Neural cell (in vitro differentiated cells): ENCODE results near the gene ATXN7L3. TPM values are rescaled to one million over a fixed set of nuclear protein-coding genes. Genes with fewer than 3 reads are reported as not detected.

Experiments
- H2AFZ ChIP-seq: fragments of 200-600, 300-800 bp; sonication (generic), shearing (Covaris generic); 2 replicates; pipeline ENCODE4 v1.6.0; 2014; ENCODE audit warnings: low read depth, mild to moderate bottlenecking, antibody characterized with exemption, low read length, moderate library complexity
- H3F3A ChIP-seq: fragments of 200-600 bp; shearing (Covaris generic); 2 replicates; pipeline ENCODE4 v1.6.1; 2016; ENCODE audit warnings: mild to moderate bottlenecking, moderate library complexity, mixed read lengths, antibody characterized with exemption, low read length; ENCODE audit not compliant: insufficient read depth, poor library complexity, severe bottlenecking
- H3K27ac ChIP-seq: fragments of 200-600, 300-800 bp; sonication (generic), shearing (Covaris generic); 2 replicates; pipeline ENCODE4 v1.5.1; 2014; ENCODE audit warnings: mild to moderate bottlenecking, low read length, moderate library complexity
- H3K27me3 ChIP-seq: fragments of 300-800, 200-600 bp; sonication (generic), shearing (Covaris generic); 2 replicates; pipeline ENCODE4 v1.6.0; 2014; ENCODE audit warnings: mild to moderate bottlenecking, low read depth, low read length, moderate library complexity; ENCODE audit not compliant: insufficient read depth
- H3K36me3 ChIP-seq: fragments of 300-800, 200-600 bp; sonication (generic), shearing (Covaris generic); 2 replicates; pipeline ENCODE4 v1.5.1; 2014; ENCODE audit warnings: mild to moderate bottlenecking, antibody characterized with exemption, low read length, moderate library complexity; ENCODE audit not compliant: insufficient read depth
- H3K4me2 ChIP-seq: fragments of 300-800, 200-600 bp; sonication (generic), shearing (Covaris generic); 2 replicates; pipeline ENCODE4 v1.6.0; 2014; ENCODE audit warnings: mild to moderate bottlenecking, low read length
- H3K4me3 ChIP-seq: fragments of 300-800, 200-600 bp; sonication (generic), shearing (Covaris generic); 2 replicates; pipeline ENCODE4 v1.5.1; 2014; ENCODE audit warnings: mild to moderate bottlenecking, low read length, moderate library complexity
- H3K79me2 ChIP-seq: fragments of 200-600 bp; shearing (Covaris generic); replicated peaks from 2 replicates; pipeline ENCODE4 v1.6.0; 2014; ENCODE audit warnings: mild to moderate bottlenecking, low read length, moderate library complexity; ENCODE audit not compliant: insufficient read depth
- H3K9ac ChIP-seq: fragments of 300-800, 200-600 bp; sonication (generic), shearing (Covaris generic); 2 replicates; pipeline ENCODE4 v1.6.1; 2016; ENCODE audit warnings: mild to moderate bottlenecking, low read length, mixed read lengths
- H3K9me2 ChIP-seq: fragments of 200-600 bp; shearing (Covaris generic); 2 replicates; pipeline ENCODE4 v1.6.1; 2016; ENCODE audit warnings: mild to moderate bottlenecking, low read length, mixed read lengths; ENCODE audit not compliant: insufficient read depth
- H3K9me3 ChIP-seq: fragments of 200-600, 300-800 bp; sonication (generic), shearing (Covaris generic); 2 replicates; pipeline ENCODE4 v1.6.1; 2016; ENCODE audit warnings: mild to moderate bottlenecking, mixed run types, low read length, moderate library complexity, mixed read lengths
- H4K20me1 ChIP-seq: fragments of 200-600 bp; shearing (Covaris generic); 2 replicates; pipeline ENCODE4 v1.6.1; 2016; ENCODE audit warnings: mild to moderate bottlenecking, mixed run types; ENCODE audit not compliant: insufficient read depth
- EP300 ChIP-seq: fragments of 450-650 bp; conservative IDR thresholded peaks from 2 replicates; pipeline ENCODE4 v1.6.1; 2014; ENCODE audit warnings: antibody characterized with exemption, mild to moderate bottlenecking, moderate library complexity; ENCODE audit not compliant: poor library complexity, severe bottlenecking
- EZH2 ChIP-seq: fragments of 200-600, 300-800 bp; shearing (Covaris generic), sonication (generic); IDR thresholded peaks from 2 replicates; pipeline ENCODE4 v1.6.1; 2014; ENCODE audit warnings: antibody characterized with exemption, low read length, borderline replicate concordance, mild to moderate bottlenecking; ENCODE audit not compliant: insufficient read depth, poor library complexity, severe bottlenecking
- MXI1 ChIP-seq: fragments of 450-650 bp; conservative IDR thresholded peaks from 2 replicates; pipeline ENCODE4 v1.6.1; 2014; ENCODE audit warnings: antibody characterized with exemption, mild to moderate bottlenecking; ENCODE audit not compliant: poor library complexity, severe bottlenecking
- POLR2AphosphoS5 ChIP-seq: IDR thresholded peaks from 2 replicates; pipeline ENCODE4 v1.6.1; 2012
- RAD21 ChIP-seq: fragments of 450-650 bp; conservative IDR thresholded peaks from 2 replicates; pipeline ENCODE4 v1.6.1; 2014; ENCODE audit warnings: antibody characterized with exemption, mild to moderate bottlenecking, moderate library complexity
- SMC3 ChIP-seq: fragments of 450-650 bp; conservative IDR thresholded peaks from 2 replicates; pipeline ENCODE4 v1.6.1; 2014; ENCODE audit warnings: antibody characterized with exemption, mild to moderate bottlenecking, moderate library complexity; ENCODE audit not compliant: poor library complexity
- TAF1 ChIP-seq: IDR thresholded peaks from 2 replicates; pipeline ENCODE4 v1.6.1; 2012; ENCODE audit warnings: low read depth
- polyA plus RNA-seq: library from polyadenylated mRNA; depleted of rRNA; stranded (reverse); fragments of >200 nt; gene quantifications from 2 replicates; pipeline ENCODE4 v1.2.3, GENCODE V29; 2014
- TF ChIP-seq, protein P1 (sequence below): IDR thresholded peaks from 2 replicates; pipeline ENCODE4 v1.6.1; 2012; ENCODE audit warnings: borderline replicate concordance
- TF ChIP-seq, protein P2 (sequence below): fragments of 450-650 bp; IDR thresholded peaks from 2 replicates; pipeline ENCODE4 v1.5.1; 2014; ENCODE audit warnings: antibody characterized with exemption, mild to moderate bottlenecking, moderate library complexity; ENCODE audit not compliant: poor library complexity, severe bottlenecking

The ATXN7L3 gene
- polyA plus RNA-seq, 1 donor from 2014 or later: 97.2 TPM

DNA sequence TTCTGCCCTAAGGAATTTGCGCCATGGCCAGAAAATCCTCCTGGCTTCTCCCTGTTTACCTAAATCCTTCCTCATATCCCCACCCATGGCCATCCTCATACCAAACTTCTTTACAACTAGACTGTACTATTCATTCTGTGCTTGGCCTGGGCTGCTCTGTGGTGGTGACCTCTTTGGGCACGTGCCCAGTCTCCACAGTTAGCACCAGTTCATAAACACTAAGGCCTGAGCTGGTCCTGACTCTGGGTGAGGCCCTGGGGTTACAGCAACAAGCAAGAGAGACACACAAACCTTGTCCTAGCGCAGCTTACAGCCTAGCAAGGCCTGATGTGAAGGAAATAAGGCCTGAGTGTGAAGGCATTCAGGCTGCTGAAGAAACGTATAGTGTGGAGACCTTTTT lies 3.1 kb upstream of the ATXN7L3 start:
- Histone ChIP-seq H3K9ac (no peak overlapping the region), H3K9me3 (no peaks in the 10 kb centered on the region), H3K9me2 (no peaks in the 10 kb centered on the region), H4K20me1 (no peaks in the 10 kb centered on the region), H3F3A (no peaks in the 10 kb centered on the region), H3K4me3 (no peak overlapping the region), H3K79me2 (peaks cover 11% of the 10 kb centered on the region), H3K4me2 (no peak overlapping the region), H3K27ac (no peak overlapping the region), H2AFZ (no peak overlapping the region), H3K27me3 (no peaks in the 10 kb centered on the region), H3K36me3 (no peaks in the 10 kb centered on the region)
- TF ChIP-seq TAF1 (no peak), POLR2AphosphoS5 (no peak), SMC3 (no peak)
- TF ChIP-seq, protein P1, sequence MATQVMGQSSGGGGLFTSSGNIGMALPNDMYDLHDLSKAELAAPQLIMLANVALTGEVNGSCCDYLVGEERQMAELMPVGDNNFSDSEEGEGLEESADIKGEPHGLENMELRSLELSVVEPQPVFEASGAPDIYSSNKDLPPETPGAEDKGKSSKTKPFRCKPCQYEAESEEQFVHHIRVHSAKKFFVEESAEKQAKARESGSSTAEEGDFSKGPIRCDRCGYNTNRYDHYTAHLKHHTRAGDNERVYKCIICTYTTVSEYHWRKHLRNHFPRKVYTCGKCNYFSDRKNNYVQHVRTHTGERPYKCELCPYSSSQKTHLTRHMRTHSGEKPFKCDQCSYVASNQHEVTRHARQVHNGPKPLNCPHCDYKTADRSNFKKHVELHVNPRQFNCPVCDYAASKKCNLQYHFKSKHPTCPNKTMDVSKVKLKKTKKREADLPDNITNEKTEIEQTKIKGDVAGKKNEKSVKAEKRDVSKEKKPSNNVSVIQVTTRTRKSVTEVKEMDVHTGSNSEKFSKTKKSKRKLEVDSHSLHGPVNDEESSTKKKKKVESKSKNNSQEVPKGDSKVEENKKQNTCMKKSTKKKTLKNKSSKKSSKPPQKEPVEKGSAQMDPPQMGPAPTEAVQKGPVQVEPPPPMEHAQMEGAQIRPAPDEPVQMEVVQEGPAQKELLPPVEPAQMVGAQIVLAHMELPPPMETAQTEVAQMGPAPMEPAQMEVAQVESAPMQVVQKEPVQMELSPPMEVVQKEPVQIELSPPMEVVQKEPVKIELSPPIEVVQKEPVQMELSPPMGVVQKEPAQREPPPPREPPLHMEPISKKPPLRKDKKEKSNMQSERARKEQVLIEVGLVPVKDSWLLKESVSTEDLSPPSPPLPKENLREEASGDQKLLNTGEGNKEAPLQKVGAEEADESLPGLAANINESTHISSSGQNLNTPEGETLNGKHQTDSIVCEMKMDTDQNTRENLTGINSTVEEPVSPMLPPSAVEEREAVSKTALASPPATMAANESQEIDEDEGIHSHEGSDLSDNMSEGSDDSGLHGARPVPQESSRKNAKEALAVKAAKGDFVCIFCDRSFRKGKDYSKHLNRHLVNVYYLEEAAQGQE: no peak

DNA sequence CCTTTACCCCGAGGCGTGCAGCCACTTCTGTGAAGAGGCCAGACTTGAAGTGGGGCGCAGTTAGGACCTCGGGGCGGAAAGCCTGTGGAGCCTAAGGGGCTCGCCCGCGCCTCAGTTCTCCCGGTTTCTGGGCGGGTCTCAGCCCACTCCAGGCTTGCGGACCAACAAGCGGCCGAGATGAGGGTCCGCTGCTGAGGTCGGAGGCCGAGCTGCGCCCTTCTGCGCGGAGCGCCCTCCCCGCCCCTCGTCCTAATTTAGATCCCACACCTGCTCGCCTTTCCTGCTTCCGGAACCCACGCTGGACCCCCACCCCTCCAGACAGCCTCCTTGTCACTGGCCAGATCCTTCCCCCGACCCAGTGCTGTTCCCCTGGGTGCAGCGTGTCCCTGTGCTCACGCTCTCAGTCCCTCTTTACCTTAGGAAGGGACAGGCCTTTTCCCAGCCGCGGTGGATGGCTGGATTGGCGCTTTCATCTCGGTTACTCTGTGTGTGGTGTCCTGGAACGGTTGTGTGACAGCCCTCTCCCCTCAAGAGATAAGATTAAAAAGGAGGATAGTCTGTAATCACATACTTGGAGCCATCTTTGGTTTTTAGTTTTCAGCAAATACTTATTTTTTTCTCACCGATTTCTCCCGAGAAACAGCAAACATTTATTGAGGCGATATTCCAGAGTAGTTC lies 933 bp upstream of the ATXN7L3 start:
- Histone ChIP-seq H3K9ac (peak overlapping the region; percentile 94), H3K4me3 (peak overlapping the region; percentile 84), H3K4me2 (peak overlapping the region; percentile 92), H3K79me2 (peaks cover 22% of the 10 kb centered on the region), H3F3A (no peaks in the 10 kb centered on the region), H4K20me1 (no peaks in the 10 kb centered on the region), H3K27me3 (no peaks in the 10 kb centered on the region), H3K9me3 (no peaks in the 10 kb centered on the region), H3K9me2 (no peaks in the 10 kb centered on the region), H3K36me3 (no peaks in the 10 kb centered on the region), H3K27ac (peak overlapping the region; percentile 92), H2AFZ (peak overlapping the region; percentile 70)
- TF ChIP-seq POLR2AphosphoS5 (no peak), TAF1 (peak; percentile 38)

DNA sequence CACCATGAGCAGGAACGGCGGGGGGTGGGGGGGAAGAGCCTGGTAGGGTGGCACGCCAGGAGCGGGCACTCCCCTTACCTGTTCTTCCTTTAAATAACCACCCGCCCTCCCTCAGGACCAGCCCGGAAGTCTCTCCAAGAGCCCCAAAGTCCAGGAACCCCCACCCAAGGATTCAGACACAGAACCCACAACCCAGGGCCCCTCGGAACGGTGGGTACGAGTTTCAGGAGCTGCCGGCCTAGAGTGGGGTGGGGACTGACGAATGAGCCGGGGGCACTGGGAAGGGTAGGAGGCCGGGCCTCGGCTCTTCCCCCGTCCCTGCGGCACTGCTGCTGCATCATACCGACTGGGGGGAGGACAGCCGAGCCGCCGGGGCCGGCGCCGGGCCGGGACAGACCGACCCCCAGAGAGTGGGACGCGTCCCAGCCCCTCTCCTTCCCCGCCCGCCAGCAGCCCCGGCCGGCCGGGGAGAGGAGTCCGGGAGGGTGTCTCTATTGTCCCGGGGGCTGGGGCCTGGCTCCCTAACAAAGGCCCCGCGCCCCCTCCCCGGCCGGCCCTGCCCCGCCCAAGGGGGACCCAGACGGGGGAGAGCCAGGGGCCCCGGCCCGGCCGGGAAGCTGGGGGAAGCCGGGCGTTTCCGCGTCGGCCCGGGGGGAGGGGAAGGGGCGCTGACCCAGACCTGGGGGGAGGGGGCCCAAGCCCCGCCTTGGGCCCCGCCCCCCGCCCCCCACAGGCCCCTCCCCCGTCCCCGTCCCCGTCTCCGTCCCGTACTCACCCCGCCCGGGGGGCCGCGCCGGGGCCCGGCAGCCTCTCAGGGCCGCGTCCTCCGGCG lies 747 bp downstream of the ATXN7L3 start:
- TF ChIP-seq POLR2AphosphoS5 (no peak), EP300 (no peak), RAD21 (no peak), MXI1 (no peak), TAF1 (no peak), EZH2 (no peak)
- TF ChIP-seq, protein P2, sequence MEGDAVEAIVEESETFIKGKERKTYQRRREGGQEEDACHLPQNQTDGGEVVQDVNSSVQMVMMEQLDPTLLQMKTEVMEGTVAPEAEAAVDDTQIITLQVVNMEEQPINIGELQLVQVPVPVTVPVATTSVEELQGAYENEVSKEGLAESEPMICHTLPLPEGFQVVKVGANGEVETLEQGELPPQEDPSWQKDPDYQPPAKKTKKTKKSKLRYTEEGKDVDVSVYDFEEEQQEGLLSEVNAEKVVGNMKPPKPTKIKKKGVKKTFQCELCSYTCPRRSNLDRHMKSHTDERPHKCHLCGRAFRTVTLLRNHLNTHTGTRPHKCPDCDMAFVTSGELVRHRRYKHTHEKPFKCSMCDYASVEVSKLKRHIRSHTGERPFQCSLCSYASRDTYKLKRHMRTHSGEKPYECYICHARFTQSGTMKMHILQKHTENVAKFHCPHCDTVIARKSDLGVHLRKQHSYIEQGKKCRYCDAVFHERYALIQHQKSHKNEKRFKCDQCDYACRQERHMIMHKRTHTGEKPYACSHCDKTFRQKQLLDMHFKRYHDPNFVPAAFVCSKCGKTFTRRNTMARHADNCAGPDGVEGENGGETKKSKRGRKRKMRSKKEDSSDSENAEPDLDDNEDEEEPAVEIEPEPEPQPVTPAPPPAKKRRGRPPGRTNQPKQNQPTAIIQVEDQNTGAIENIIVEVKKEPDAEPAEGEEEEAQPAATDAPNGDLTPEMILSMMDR: no peak
- TF ChIP-seq, protein P1: peak; percentile 35
- peaks cover 24% of the 10 kb centered on the region for H3K79me2 ChIP-seq
- peak overlapping the region; percentile 92 for H3K27ac ChIP-seq
- peak overlapping the region; percentile 91 for H3K4me3 ChIP-seq
- H2AFZ ChIP-seq: peak overlapping the region; percentile 14
- no peaks in the 10 kb centered on the region for H3K27me3 ChIP-seq
- H4K20me1 ChIP-seq: no peaks in the 10 kb centered on the region
- H3K9ac ChIP-seq: peak overlapping the region; percentile 94
- H3F3A ChIP-seq: no peaks in the 10 kb centered on the region
- H3K9me3 ChIP-seq: no peaks in the 10 kb centered on the region
- H3K9me2 ChIP-seq: no peaks in the 10 kb centered on the region
- H3K4me2 ChIP-seq: peak overlapping the region; percentile 77
- H3K36me3 ChIP-seq: peaks cover 10% of the 10 kb centered on the region
